Parathyroid adenoma (tissue), 2 donors: ENCODE measurements around the gene CIB2.

Experiments
- H2AFZ ChIP-seq: fragments of 300-600 bp; sonication (generic); one replicate; pipeline ENCODE4 v1.7.0; 2017; ENCODE audit warnings: antibody characterized with exemption, mild to moderate bottlenecking
- H3K27ac ChIP-seq: fragments of 300-600 bp; sonication (generic); one replicate; pipeline ENCODE4 v1.7.0; 2017
- H3K27me3 ChIP-seq: fragments of 300-600 bp; sonication (generic); one replicate; pipeline ENCODE4 v1.7.0; 2017; ENCODE audit warnings: low read length; ENCODE audit not compliant: control insufficient read depth, insufficient read depth
- H3K36me3 ChIP-seq: fragments of 300-600 bp; sonication (generic); one replicate; pipeline ENCODE4 v1.7.0; 2017; ENCODE audit warnings: low read length; ENCODE audit not compliant: control insufficient read depth, insufficient read depth
- H3K4me1 ChIP-seq: fragments of 300-600 bp; sonication (generic); one replicate; pipeline ENCODE4 v1.7.0; 2017; ENCODE audit warnings: control low read depth
- H3K4me2 ChIP-seq: fragments of 300-600 bp; sonication (generic); one replicate; pipeline ENCODE4 v1.7.0; 2017; ENCODE audit warnings: low read length
- H3K4me3 ChIP-seq: fragments of 300-600 bp; sonication (generic); one replicate; pipeline ENCODE4 v1.7.0; 2017; ENCODE audit warnings: low read depth, low read length
- H3K79me2 ChIP-seq: fragments of 300-600 bp; sonication (generic); one replicate; pipeline ENCODE4 v1.7.0; 2017; ENCODE audit warnings: control low read depth
- H3K9ac ChIP-seq: fragments of 300-600 bp; sonication (generic); one replicate; pipeline ENCODE4 v1.7.0; 2017; ENCODE audit warnings: mild to moderate bottlenecking
- H3K9me3 ChIP-seq: fragments of 300-600 bp; sonication (generic); one replicate; pipeline ENCODE4 v1.7.0; 2017; ENCODE audit warnings: low read length; ENCODE audit not compliant: control insufficient read depth
- CTCF ChIP-seq: fragments of 300-600 bp; sonication (generic); IDR thresholded peaks from one replicate; pipeline ENCODE4 v1.7.0; 2017; ENCODE audit warnings: antibody characterized with exemption, mild to moderate bottlenecking
- donor health status: primary hyperparathyroidism.

The CIB2 gene

GRCh38 chr15:78083687-78084448, 47.4 kb downstream of the CIB2 start:
- no peak for TF ChIP-seq CTCF
- Histone ChIP-seq H3K4me2 (no peak overlapping the region), H3K4me3 (no peak overlapping the region), H3K9me3 (no peaks in the 10 kb centered on the region), H3K4me1 (no peaks in the 10 kb centered on the region), H3K79me2 (no peaks in the 10 kb centered on the region), H2AFZ (no peak overlapping the region), H3K27ac (no peak overlapping the region), H3K9ac (no peak overlapping the region), H3K27me3 (no peaks in the 10 kb centered on the region), H3K36me3 (no peaks in the 10 kb centered on the region)

- no peaks in the 10 kb centered on the region for H3K9me3 ChIP-seq
- H3K36me3 ChIP-seq: no peaks in the 10 kb centered on the region
- H3K9ac ChIP-seq: no peak overlapping the region
- no peak for TF ChIP-seq CTCF
- H3K4me3 ChIP-seq: no peak overlapping the region
- no peak overlapping the region for H2AFZ ChIP-seq
- H3K79me2 ChIP-seq: no peaks in the 10 kb centered on the region
- no peak overlapping the region for H3K27ac ChIP-seq
- H3K4me1 ChIP-seq: no peaks in the 10 kb centered on the region
- no peaks in the 10 kb centered on the region for H3K27me3 ChIP-seq
- H3K4me2 ChIP-seq: no peak overlapping the region
Observed at GRCh38 chr15:78083186-78083585, 48.1 kb downstream of the CIB2 start.

- no peak overlapping the region for H3K27ac ChIP-seq
Observed at GRCh38 chr15:78082743-78083110, 48.5 kb downstream of the CIB2 start.

GRCh38 chr15:78082106-78082742, 49.0 kb downstream of the CIB2 start:
- Histone ChIP-seq H3K4me3 (no peak overlapping the region), H3K4me2 (no peak overlapping the region), H3K27ac (no peak overlapping the region), H3K27me3 (no peaks in the 10 kb centered on the region), H3K9me3 (no peaks in the 10 kb centered on the region), H2AFZ (no peak overlapping the region), H3K36me3 (no peaks in the 10 kb centered on the region), H3K9ac (no peak overlapping the region), H3K4me1 (no peaks in the 10 kb centered on the region), H3K79me2 (no peaks in the 10 kb centered on the region)
- no peak for TF ChIP-seq CTCF

More at GRCh38 chr15:78082743-78083110, 48.5 kb downstream of the CIB2 start:
- H3K27me3 ChIP-seq: no peaks in the 10 kb centered on the region
- no peak overlapping the region for H2AFZ ChIP-seq
- no peaks in the 10 kb centered on the region for H3K4me1 ChIP-seq
- no peak overlapping the region for H3K4me2 ChIP-seq
- no peak overlapping the region for H3K9ac ChIP-seq
- no peak for TF ChIP-seq CTCF
- H3K79me2 ChIP-seq: no peaks in the 10 kb centered on the region
- H3K9me3 ChIP-seq: no peaks in the 10 kb centered on the region
- no peak overlapping the region for H3K4me3 ChIP-seq
- H3K36me3 ChIP-seq: no peaks in the 10 kb centered on the region

GRCh38 chr15:78080088-78080460, 51.2 kb downstream of the CIB2 start:
- peaks cover 4% of the 10 kb centered on the region for H3K4me1 ChIP-seq
- no peak overlapping the region for H3K27ac ChIP-seq
- no peak for TF ChIP-seq CTCF
- no peaks in the 10 kb centered on the region for H3K27me3 ChIP-seq
- no peaks in the 10 kb centered on the region for H3K36me3 ChIP-seq
- no peak overlapping the region for H3K9ac ChIP-seq
- H2AFZ ChIP-seq: no peak overlapping the region
- no peak overlapping the region for H3K4me3 ChIP-seq
- H3K9me3 ChIP-seq: no peaks in the 10 kb centered on the region
- no peaks in the 10 kb centered on the region for H3K79me2 ChIP-seq
- H3K4me2 ChIP-seq: no peak overlapping the region
